Tibial nerve (tissue), 4 donors: ENCODE data around the gene KLRG1. TPM values are rescaled to one million over a fixed set of nuclear protein-coding genes. Genes with fewer than 3 reads are reported as not detected.

Experiments
- DNase-seq, 2 donors: peaks; one replicate each; pipeline ENCODE4 v3.0.0-alpha.2; 2019; ENCODE audit warnings: low spot score in 2 of 2
- H3K27ac ChIP-seq, 4 donors: fragments of 200-600 bp; sonication (generic) in 3 of 4; one replicate each; pipeline ENCODE4 v1.5.1; 2017 to 2019; ENCODE audit warnings: mild to moderate bottlenecking in 1 of 4
- H3K27me3 ChIP-seq, 2 donors: fragments of 200-600 bp; sonication (generic) in 1 of 2; one replicate each; pipeline versions ENCODE4 v1.5.1 to v1.6.0; 2017 to 2019
- H3K36me3 ChIP-seq, 3 donors: fragments of 200-600 bp; sonication (generic); one replicate each; pipeline ENCODE4 v1.5.1; 2018 to 2019
- H3K4me1 ChIP-seq, 4 donors: fragments of 200-600 bp; sonication (generic) in 3 of 4; one replicate each; pipeline ENCODE4 v1.5.1; 2017 to 2019
- H3K4me3 ChIP-seq, 4 donors: fragments of 200-600 bp; sonication (generic) in 3 of 4; one replicate each; pipeline ENCODE4 v1.5.1; 2017 to 2019; ENCODE audit warnings: mild to moderate bottlenecking in 1 of 4, moderate library complexity in 1 of 4
- H3K9me3 ChIP-seq, 4 donors: fragments of 200-600 bp; sonication (generic) in 3 of 4; one replicate each; pipeline ENCODE4 v1.5.1; 2017 to 2019
- EP300 ChIP-seq, 2 donors: sonication (generic); formaldehyde crosslinking; IDR thresholded peaks; one replicate each; pipeline ENCODE4 v1.6.1; 2017; ENCODE audit warnings: antibody characterized with exemption in 2 of 2, mild to moderate bottlenecking in 1 of 2
- POLR2A ChIP-seq, 2 donors: fragments of 450-650 bp; IDR thresholded peaks; one replicate each; pipeline ENCODE4 v1.6.1; 2017; ENCODE audit warnings: antibody characterized with exemption in 2 of 2, mild to moderate bottlenecking in 2 of 2, moderate library complexity in 2 of 2
- WGBS, 2 donors: methylation state at CpG; one replicate each; pipeline ENCODE4 v1.1.5; 2018; 5-methylcytosine and 5-hydroxymethylcytosine counted together
- total RNA-seq, 4 donors: library from RNA; depleted of rRNA; stranded (reverse); fragments of >200 nt; gene quantifications; one replicate each; pipeline ENCODE4 v1.1.0, GENCODE V29; 2016
- TF ChIP-seq, protein P1 (sequence below), 5 experiments: fragments of 200-600 bp in 3 of 5; fragments of 450-650 bp in 2 of 5; sonication (generic) in 3 of 5; IDR thresholded peaks; one replicate each; pipeline ENCODE4 v1.5.1; 2016 to 2019; ENCODE audit warnings: antibody characterized with exemption in 5 of 5, mild to moderate bottlenecking in 3 of 5, moderate library complexity in 2 of 5

KLRG1 gene
- total RNA-seq, 4 donors from 2014 or later, result 2.7 to 7.9 (median 2.9) TPM; not detected in 1

DNA sequence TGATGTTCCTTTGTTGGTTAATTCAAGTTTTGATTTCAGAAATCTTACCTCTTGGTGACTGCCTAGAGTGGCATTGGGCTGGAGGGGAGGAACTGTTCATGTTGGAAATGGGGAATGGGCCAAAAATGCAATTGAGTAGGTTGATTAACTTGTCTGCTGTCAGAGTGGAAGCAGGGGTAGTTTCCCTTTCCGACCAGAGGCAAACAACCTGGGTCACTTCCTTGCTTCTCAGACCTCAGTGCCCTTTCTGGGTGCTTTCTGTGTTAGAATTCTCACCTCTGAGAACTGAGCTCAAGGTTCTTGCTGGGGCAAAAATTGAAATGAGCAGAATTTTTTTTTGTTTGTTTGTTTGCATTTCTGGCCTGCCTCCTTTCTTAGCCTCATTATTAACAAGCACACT lies 37.6 kb upstream of the KLRG1 start:
- no peak for TF ChIP-seq POLR2A (IDR thresholded peaks at IDR 0.05)
- TF ChIP-seq, protein P1, sequence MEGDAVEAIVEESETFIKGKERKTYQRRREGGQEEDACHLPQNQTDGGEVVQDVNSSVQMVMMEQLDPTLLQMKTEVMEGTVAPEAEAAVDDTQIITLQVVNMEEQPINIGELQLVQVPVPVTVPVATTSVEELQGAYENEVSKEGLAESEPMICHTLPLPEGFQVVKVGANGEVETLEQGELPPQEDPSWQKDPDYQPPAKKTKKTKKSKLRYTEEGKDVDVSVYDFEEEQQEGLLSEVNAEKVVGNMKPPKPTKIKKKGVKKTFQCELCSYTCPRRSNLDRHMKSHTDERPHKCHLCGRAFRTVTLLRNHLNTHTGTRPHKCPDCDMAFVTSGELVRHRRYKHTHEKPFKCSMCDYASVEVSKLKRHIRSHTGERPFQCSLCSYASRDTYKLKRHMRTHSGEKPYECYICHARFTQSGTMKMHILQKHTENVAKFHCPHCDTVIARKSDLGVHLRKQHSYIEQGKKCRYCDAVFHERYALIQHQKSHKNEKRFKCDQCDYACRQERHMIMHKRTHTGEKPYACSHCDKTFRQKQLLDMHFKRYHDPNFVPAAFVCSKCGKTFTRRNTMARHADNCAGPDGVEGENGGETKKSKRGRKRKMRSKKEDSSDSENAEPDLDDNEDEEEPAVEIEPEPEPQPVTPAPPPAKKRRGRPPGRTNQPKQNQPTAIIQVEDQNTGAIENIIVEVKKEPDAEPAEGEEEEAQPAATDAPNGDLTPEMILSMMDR (IDR thresholded peaks at IDR 0.05), result no peak
- TF ChIP-seq EP300 (IDR thresholded peaks at IDR 0.05), result no peak
- WGBS, 2 donors, result 56 to 69% methylated on average over 1 of the region's 1 CpG
- peaks cover 0 to 15% (median 0%) of the 10 kb centered on the region in 3 donors for H3K36me3 ChIP-seq
- H3K4me1 ChIP-seq, result peaks cover 0 to 39% (median 11%) of the 10 kb centered on the region in 4 donors
- no peak for DNase-seq
- no peak overlapping the region for H3K4me3 ChIP-seq
- H3K27me3 ChIP-seq, result no peaks in the 10 kb centered on the region
- H3K9me3 ChIP-seq, result no peaks in the 10 kb centered on the region
- H3K27ac ChIP-seq, result no peak overlapping the region

- H3K9me3 ChIP-seq, result no peaks in the 10 kb centered on the region
- no peaks in the 10 kb centered on the region for H3K27me3 ChIP-seq
- WGBS, 2 donors, result 90 to 94% methylated on average over 8 of the region's 8 CpGs
- TF ChIP-seq POLR2A (IDR thresholded peaks at IDR 0.05), result no peak
- TF ChIP-seq EP300 (IDR thresholded peaks at IDR 0.05), result no peak
- TF ChIP-seq, protein P1 (IDR thresholded peaks at IDR 0.05), result no peak
- peaks cover 0 to 17% (median 3%) of the 10 kb centered on the region in 4 donors for H3K4me1 ChIP-seq
- no peak overlapping the region for H3K27ac ChIP-seq
- H3K4me3 ChIP-seq, result no peak overlapping the region
- no peak for DNase-seq
- H3K36me3 ChIP-seq, result peaks cover 0 to 16% (median 0%) of the 10 kb centered on the region in 3 donors
These were observed 35.5 kb upstream of the KLRG1 start for GRCh38 chr12:8953773-8954402.

- Histone ChIP-seq H3K4me1 (peaks cover 0 to 10% (median 1%) of the 10 kb centered on the region in 4 donors), H3K4me3 (no peak overlapping the region), H3K9me3 (peaks cover 0 to 5% (median 0%) of the 10 kb centered on the region in 4 donors), H3K27me3 (no peaks in the 10 kb centered on the region), H3K36me3 (peaks cover 0 to 20% (median 0%) of the 10 kb centered on the region in 3 donors), H3K27ac (no peak overlapping the region)
- no peak for DNase-seq
- TF ChIP-seq POLR2A (IDR thresholded peaks at IDR 0.05) (no peak), EP300 (IDR thresholded peaks at IDR 0.05) (no peak)
- TF ChIP-seq, protein P1 (IDR thresholded peaks at IDR 0.05), result no peak
- 88 to 94% methylated on average over 15 of the region's 15 CpGs for WGBS, 2 donors
These were observed 33.3 kb upstream of the KLRG1 start for GRCh38 chr12:8956073-8956472.

DNA sequence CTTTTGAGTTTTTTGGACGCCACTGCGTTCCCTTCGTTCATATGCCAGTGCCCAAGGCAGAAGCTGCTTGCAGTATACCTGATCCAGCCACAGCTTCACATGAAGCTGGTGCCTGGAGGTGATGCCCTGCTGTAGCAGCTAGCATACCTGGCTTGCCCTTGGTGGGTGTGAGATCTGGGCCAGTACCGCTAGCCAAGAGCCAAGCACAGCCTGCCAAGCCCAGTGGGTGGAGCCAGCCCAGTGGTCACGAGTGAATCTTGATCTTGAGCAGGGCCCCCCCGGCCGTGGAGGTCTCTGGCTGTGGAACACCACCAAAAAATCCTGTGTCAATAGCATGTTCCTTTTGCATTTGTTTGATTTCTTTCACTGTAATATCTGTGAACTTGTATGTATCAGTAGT lies 32.6 kb upstream of the KLRG1 start:
- no peak overlapping the region for H3K27ac ChIP-seq
- DNase-seq, result no peak
- H3K36me3 ChIP-seq, result peaks cover 0 to 26% (median 0%) of the 10 kb centered on the region in 3 donors
- peaks cover 0 to 7% (median 0%) of the 10 kb centered on the region in 4 donors for H3K9me3 ChIP-seq
- H3K27me3 ChIP-seq, result no peaks in the 10 kb centered on the region
- WGBS, 2 donors, result 86 to 97% methylated on average over 7 of the region's 7 CpGs
- no peak overlapping the region for H3K4me3 ChIP-seq
- TF ChIP-seq, protein P1 (IDR thresholded peaks at IDR 0.05), result no peak
- TF ChIP-seq POLR2A (IDR thresholded peaks at IDR 0.05) (no peak), EP300 (IDR thresholded peaks at IDR 0.05) (no peak)
- peaks cover 0 to 3% (median 0%) of the 10 kb centered on the region in 4 donors for H3K4me1 ChIP-seq

DNA sequence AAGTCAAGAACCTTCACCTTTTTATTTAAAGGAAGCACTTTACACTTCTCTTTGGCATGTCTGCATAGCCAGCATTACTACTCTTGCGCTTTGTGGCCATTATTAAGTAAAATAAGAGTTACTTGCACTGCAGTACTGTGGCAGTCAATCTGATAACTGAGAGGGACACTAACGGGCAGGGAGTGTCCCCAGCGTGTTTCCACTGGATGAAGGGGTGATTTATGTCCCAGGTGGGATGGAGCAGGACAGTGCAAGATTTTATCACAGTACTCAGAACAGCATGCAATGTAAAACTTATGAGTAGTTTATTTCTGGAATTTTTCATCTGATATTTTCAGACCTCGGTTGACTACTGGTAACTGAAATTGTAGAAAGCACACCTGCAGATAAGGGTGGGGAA lies 31.8 kb upstream of the KLRG1 start:
- Histone ChIP-seq H3K4me1 (no peaks in the 10 kb centered on the region), H3K36me3 (peaks cover 0 to 30% (median 0%) of the 10 kb centered on the region in 3 donors), H3K27ac (no peak overlapping the region), H3K4me3 (no peak overlapping the region), H3K27me3 (no peaks in the 10 kb centered on the region), H3K9me3 (peaks cover 0 to 9% (median 0%) of the 10 kb centered on the region in 4 donors)
- DNase-seq, result no peak
- WGBS, 2 donors, result 75 to 81% methylated on average over 4 of the region's 4 CpGs
- TF ChIP-seq EP300 (IDR thresholded peaks at IDR 0.05) (no peak), POLR2A (IDR thresholded peaks at IDR 0.05) (no peak)
- TF ChIP-seq, protein P1 (IDR thresholded peaks at IDR 0.05), result no peak
